M059J (cell line): Measurements from ENCODE around the gene CLMP. TPM values are rescaled to one million over a fixed set of nuclear protein-coding genes. Genes with fewer than 3 reads are reported as not detected.
A peak's percentile ranks its signal among the peaks of the same experiment; 100 is the strongest.
"Not testable (repeated sequence)": the region's sequence is repeated elsewhere in the genome, so short reads cannot be mapped to it uniquely, and the experiment has no call there.

Experiments used
- DNase-seq: peaks from one replicate; pipeline ENCODE4 v3.0.0-alpha.2; 2012; ENCODE audit warnings: low read depth
- total RNA-seq: library from RNA; depleted of rRNA; stranded (reverse); fragments of >200 nt; shearing (Covaris generic); gene quantifications from 2 replicates; pipeline ENCODE4 v1.2.3, GENCODE V29; 2014

The CLMP gene
- total RNA-seq, 1 experiment from 2014 or later = 31.8 TPM

- DNase-seq = no peak
Measured at GRCh38 chr11:123135863-123136446, 59.1 kb downstream of the CLMP start.

- DNase-seq = peak; percentile 61
Measured at GRCh38 chr11:123132881-123133280, 62.2 kb downstream of the CLMP start.

- peak; percentile 70 for DNase-seq
Measured at GRCh38 chr11:123132034-123132766, 62.8 kb downstream of the CLMP start.

GRCh38 chr11:123129920-123130319 lies 65.1 kb downstream of the CLMP start:
- peak; percentile 86 for DNase-seq

GRCh38 chr11:123125169-123125568 lies 69.9 kb downstream of the CLMP start:
- no peak for DNase-seq

GRCh38 chr11:123122852-123123251 lies 72.2 kb downstream of the CLMP start:
- DNase-seq = no peak

GRCh38 chr11:123122341-123122740 lies 72.7 kb downstream of the CLMP start:
- no peak for DNase-seq

- DNase-seq = no peak
Measured at GRCh38 chr11:123116486-123116885, 78.6 kb downstream of the CLMP start.

GRCh38 chr11:123111465-123111864 lies 83.6 kb downstream of the CLMP start:
- peak; percentile 74 for DNase-seq

- DNase-seq = no peak
Measured at GRCh38 chr11:123110397-123110796, 84.7 kb downstream of the CLMP start.

GRCh38 chr11:123107945-123108495 lies 87.0 kb downstream of the CLMP start:
- no peak for DNase-seq

GRCh38 chr11:123104697-123105096 lies 90.4 kb downstream of the CLMP start:
- no peak for DNase-seq

GRCh38 chr11:123103326-123103980 lies 91.6 kb downstream of the CLMP start:
- peak; percentile 65 for DNase-seq

GRCh38 chr11:123100379-123101085 lies 94.5 kb downstream of the CLMP start:
- peak; percentile 43 for DNase-seq

GRCh38 chr11:123098990-123099389 lies 96.1 kb downstream of the CLMP start:
- no peak for DNase-seq

- DNase-seq = no peak
Measured at GRCh38 chr11:123093739-123094138, 101.3 kb downstream of the CLMP start.

- DNase-seq = no peak
Measured at GRCh38 chr11:123091506-123091905, 103.5 kb downstream of the CLMP start.

- DNase-seq = not testable (repeated sequence)
Measured at GRCh38 chr11:123090168-123090567, 104.9 kb downstream of the CLMP start.

GRCh38 chr11:123088896-123089295 lies 106.2 kb downstream of the CLMP start:
- DNase-seq = not testable (repeated sequence)

- DNase-seq = not testable (repeated sequence)
Measured at GRCh38 chr11:123087657-123088056, 107.4 kb downstream of the CLMP start.

GRCh38 chr11:123086305-123086704 lies 108.7 kb downstream of the CLMP start:
- DNase-seq = no peak

GRCh38 chr11:123085497-123085896 lies 109.6 kb downstream of the CLMP start:
- no peak for DNase-seq
